Measurements from ENCODE around the gene CWC27. TPM values are rescaled to one million over a fixed set of nuclear protein-coding genes. Genes with fewer than 3 reads are reported as not detected.
A peak's percentile ranks its signal among the peaks of the same experiment; 100 is the strongest.

CWC27 gene
- total and polyA plus RNA-seq, 9 of the 15 experiments (the other 6 are each of a cell fraction or from before 2014, with no cell fraction given): 19.7 to 49.3 (median 38.3) TPM

- Histone ChIP-seq H3K27ac (ENCODE audit: extremely low read depth, low read depth, low read length) (no peak overlapping the region), H3K4me1 (replicated peaks in 1 of 2; ENCODE audit: control insufficient read depth in 2 of 2, insufficient read depth in 2 of 2, low read length in 2 of 2) (no peaks in the 10 kb centered on the region), H4K20me1 (replicated peaks; ENCODE audit: control insufficient read depth, insufficient read depth, low read length) (no peaks in the 10 kb centered on the region), H3K36me3 (ENCODE audit: control insufficient read depth, insufficient read depth, low read length) (no peaks in the 10 kb centered on the region), H3K9me1 (ENCODE audit: control insufficient read depth, insufficient read depth, low read length) (no peaks in the 10 kb centered on the region), H3K4me3 (no peak overlapping the region), H2AFZ (ENCODE audit: low read depth, low read length) (no peak overlapping the region), H3K27me3 (ENCODE audit: control insufficient read depth in 2 of 2, insufficient read depth in 2 of 2, low read length in 2 of 2) (no peaks in the 10 kb centered on the region), H3K4me2 (ENCODE audit: insufficient read depth, low read length) (no peak overlapping the region), H3K9ac (ENCODE audit: insufficient read depth in 1 of 2, low read depth in 2 of 2, low read length in 2 of 2) (no peak overlapping the region), H3K9me3 (replicated peaks; ENCODE audit: control insufficient read depth, insufficient read depth, low read depth, low read length) (no peaks in the 10 kb centered on the region), H3K79me2 (ENCODE audit: control insufficient read depth, insufficient read depth, low read length) (no peaks in the 10 kb centered on the region)
- ChIA-PET POLR2A (no interaction called here), CTCF (ENCODE audit: low intra/inter-chr PET ratio) (no interaction called here)
- 63% methylated on average over 2 of the region's 2 CpGs for WGBS (ENCODE audit: insufficient coverage, low coverage, missing lambda C conversion rate)
- TF ChIP-seq ZNF224 (CRISPR knock-in tag; IDR thresholded peaks at IDR 0.05) (no peak), PRPF4 (IDR thresholded peaks at IDR 0.05; ENCODE audit: insufficient read depth, low read depth, low read length, poor library complexity, severe bottlenecking) (no peak)
- BruUV-seq (replicated peaks): no TSS peak
- ATAC-seq (no peak), DNase-seq (ENCODE audit: extremely low read depth in 1 of 4, low spot score in 3 of 4) (no peak), FAIRE-seq (no peak)
- intact Hi-C loops (cut with micrococcal nuclease): no loop called here
- in situ Hi-C loops (cut with MboI): no loop called here
Observed at GRCh38 chr5:64895748-64896147, 127.0 kb downstream of the CWC27 start.

- in situ Hi-C loops (cut with MboI) (no loop called here), intact Hi-C loops (cut with micrococcal nuclease) (no loop called here)
- no TSS peak for BruUV-seq (replicated peaks)
- ATAC-seq (no peak), DNase-seq (ENCODE audit: extremely low read depth in 1 of 4, low spot score in 3 of 4) (no peak), FAIRE-seq (no peak)
- POLR2A ChIA-PET: no interaction called here
- Histone ChIP-seq H3K79me2 (ENCODE audit: control insufficient read depth, insufficient read depth, low read length) (no peaks in the 10 kb centered on the region), H3K9ac (ENCODE audit: insufficient read depth in 1 of 2, low read depth in 2 of 2, low read length in 2 of 2) (no peak overlapping the region), H3K27me3 (ENCODE audit: control insufficient read depth in 2 of 2, insufficient read depth in 2 of 2, low read length in 2 of 2) (no peaks in the 10 kb centered on the region), H2AFZ (ENCODE audit: low read depth, low read length) (no peak overlapping the region), H3K4me1 (replicated peaks in 1 of 2; ENCODE audit: control insufficient read depth in 2 of 2, insufficient read depth in 2 of 2, low read length in 2 of 2) (no peaks in the 10 kb centered on the region), H3K4me3 (no peak overlapping the region), H3K4me2 (ENCODE audit: insufficient read depth, low read length) (no peak overlapping the region), H3K9me1 (ENCODE audit: control insufficient read depth, insufficient read depth, low read length) (no peaks in the 10 kb centered on the region), H3K36me3 (ENCODE audit: control insufficient read depth, insufficient read depth, low read length) (no peaks in the 10 kb centered on the region), H3K9me3 (replicated peaks; ENCODE audit: control insufficient read depth, insufficient read depth, low read depth, low read length) (no peaks in the 10 kb centered on the region), H3K27ac (ENCODE audit: extremely low read depth, low read depth, low read length) (no peak overlapping the region), H4K20me1 (replicated peaks; ENCODE audit: control insufficient read depth, insufficient read depth, low read length) (no peaks in the 10 kb centered on the region)
- CTCF ChIA-PET (ENCODE audit: low intra/inter-chr PET ratio): no interaction called here
- WGBS (ENCODE audit: insufficient coverage, low coverage, missing lambda C conversion rate): 5% methylated on average over 1 of the region's 1 CpG
- no peak for TF ChIP-seq TSC22D4 (tag; IDR thresholded peaks at IDR 0.05)
- peak; percentile 36; the same call in 1 of the 2 replicates for TF ChIP-seq TFE3 (CRISPR knock-in tag; IDR thresholded peaks at IDR 0.05)
Observed at GRCh38 chr5:64899838-64900237, 131.1 kb downstream of the CWC27 start.

Data from K562 (cell line).